OCI-M2 (cell line): Measurements from ENCODE around the gene MBTD1.
A peak's percentile ranks its signal among the peaks of the same experiment; 100 is the strongest.
"Not testable (repeated sequence)": the region's sequence is repeated elsewhere in the genome, so short reads cannot be mapped to it uniquely, and the experiment has no call there.

Experiments
- DNase-seq: peaks from one replicate; lab custom pipeline; 2025; ENCODE audit not compliant: unreplicated experiment; lab: John Stamatoyannopoulos, UW

The MBTD1 gene

DNA sequence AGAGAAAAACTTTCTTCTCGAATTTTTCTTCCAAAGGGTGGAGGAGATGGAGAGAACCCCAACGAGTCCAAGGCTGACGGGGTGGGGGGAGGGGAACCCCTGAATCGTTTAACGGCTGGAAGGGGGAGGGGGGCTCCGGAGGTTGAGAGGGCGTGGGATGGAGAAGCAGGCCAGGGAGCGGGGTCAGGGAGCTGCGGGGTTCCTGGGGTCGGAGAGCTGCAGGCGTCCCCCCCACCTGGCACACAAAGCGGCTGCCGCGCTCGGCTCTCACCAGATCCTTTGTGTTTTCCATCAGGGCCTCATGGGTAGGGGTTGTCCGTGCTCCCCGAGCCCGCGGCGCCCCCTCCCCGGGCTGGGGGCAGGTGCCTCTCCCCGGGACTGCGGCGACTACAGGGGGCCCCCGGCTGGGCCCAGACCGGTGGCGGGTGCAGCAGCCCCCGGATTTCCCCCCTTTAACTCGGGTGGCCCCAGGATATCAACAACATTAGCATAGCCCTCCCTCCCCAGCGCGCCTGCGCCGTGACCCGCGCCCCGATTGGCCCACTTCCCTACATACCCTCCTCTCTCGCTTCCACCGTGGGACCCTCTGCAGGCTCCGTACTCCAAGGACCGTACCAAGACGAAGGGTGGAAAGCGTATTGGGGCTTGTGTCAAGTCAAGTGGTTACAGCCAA, at the start of gene MBTD1:
MBTD1 (minus strand) TSS at position 486 of the 673 bp plus-strand sequence. CDS start 34,888 bp downstream, outside the sequence.
- no peak for DNase-seq

DNA sequence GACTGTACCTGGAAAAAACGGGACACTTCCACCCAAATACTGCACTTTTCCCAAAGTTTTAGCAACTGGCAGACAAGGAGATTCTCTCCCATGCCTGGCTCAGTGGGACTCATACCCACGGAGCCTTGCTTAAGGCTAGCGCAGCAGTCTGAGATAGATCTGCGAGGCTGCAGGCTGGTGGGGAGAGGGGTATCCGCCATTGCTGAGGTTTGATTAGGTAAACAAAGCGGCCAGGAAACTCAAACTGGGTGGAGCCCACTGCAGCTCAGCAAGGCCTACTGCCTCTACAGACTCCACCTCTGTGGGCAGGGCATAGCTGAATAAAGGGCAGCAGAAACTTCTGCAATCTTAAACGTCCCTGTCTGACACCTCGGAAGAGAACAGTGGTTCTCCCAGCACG, 45.3 kb upstream of the MBTD1 start:
- no peak for DNase-seq

DNA sequence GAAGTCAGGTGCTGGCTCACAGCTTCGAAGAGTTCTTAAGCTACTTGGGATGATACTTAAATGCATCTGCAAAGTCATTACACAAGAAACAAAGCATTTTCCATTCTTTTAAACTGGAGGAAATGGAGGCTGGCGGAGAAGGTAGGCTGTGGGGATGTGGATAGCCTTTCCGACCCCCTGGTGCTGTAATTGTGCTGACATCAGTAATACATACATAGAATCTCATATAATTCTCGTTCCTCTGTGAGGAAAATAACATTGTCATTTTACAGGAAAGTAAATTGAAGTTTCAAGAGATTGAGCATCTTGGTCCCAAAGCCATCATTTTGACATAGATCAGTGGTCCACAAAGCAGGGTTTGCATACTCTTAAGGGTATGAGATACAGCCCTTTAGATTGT, 40.0 kb upstream of the MBTD1 start:
- DNase-seq, result no peak

DNA sequence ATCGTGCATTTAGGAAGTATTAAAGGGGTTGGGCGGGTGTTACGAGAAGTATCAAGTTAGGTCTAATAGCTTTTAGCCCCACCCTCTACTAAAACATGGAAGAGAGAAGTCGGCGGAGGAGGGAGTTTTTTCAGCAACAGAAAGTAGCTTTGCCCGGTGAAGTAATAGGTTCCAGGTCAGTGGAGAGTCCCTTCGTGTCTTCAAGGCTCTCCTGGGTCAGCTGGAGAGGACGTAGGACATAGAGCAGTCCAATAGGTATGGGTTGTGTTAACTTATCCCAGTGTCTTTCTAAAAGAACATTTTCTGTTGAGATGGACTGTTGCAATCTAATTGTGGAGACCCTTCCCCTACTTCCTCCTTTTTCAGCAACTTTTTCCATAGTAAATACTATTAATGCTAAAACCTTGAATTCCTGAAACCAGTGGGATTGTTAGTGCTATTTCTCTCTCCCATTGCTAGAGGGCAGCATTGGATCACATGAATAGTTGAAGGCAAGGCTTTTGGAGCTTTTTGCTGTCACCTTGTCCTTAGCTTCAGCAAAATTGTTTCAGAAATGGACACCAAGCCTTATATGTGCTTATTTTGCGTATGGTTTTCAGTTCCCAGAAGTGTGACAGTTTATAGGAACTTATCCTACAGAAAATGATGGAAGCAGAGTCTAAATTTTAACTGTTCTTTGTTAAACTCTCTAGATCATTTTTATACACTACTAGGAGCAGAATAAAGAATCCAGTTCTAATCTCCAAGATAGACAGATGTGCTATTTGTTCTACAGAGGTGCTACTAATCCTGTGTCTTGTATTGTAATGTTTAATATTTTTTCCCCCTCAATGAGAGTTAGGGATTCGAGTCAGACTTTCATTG, 38.9 kb upstream of the MBTD1 start:
- DNase-seq, result no peak

DNA sequence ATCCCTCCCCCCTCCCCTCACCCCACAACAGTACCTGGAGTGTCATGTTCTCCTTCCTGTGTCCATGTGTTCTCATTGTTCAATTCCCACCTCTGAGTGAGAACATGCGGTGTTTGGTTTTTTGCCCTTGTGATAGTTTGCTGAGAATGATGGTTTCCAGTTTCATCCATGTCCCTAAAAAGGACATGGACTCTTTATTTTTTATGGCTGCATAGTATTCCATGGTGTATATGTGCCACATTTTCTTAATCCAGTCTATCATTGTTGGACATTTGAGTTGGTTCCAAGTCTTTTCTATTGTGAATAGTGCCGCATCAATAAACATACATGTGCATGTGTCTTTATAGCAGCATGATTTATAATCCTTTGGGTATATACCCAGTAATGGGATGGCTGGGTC, 34.5 kb upstream of the MBTD1 start:
- not testable (repeated sequence) for DNase-seq

DNA sequence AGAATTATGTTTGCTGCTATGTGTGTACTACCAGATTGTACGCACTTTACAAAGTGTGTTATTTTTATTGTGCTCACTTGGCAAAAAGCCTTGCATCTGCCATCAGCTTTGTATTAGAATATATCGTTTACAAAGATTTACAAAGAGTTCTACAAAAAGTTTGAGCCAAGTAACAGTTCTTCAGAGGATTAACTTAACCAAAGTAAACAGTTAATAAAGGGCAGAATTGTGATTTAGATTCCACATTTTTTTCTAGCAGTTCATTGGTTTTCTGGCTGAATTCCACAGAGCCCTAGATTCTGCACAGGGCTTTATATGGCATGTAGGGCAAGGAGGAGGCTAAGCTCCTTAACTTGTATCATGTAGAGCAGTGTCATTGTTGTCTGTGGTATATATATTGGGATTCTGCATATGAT, 29.9 kb upstream of the MBTD1 start:
- no peak for DNase-seq

DNA sequence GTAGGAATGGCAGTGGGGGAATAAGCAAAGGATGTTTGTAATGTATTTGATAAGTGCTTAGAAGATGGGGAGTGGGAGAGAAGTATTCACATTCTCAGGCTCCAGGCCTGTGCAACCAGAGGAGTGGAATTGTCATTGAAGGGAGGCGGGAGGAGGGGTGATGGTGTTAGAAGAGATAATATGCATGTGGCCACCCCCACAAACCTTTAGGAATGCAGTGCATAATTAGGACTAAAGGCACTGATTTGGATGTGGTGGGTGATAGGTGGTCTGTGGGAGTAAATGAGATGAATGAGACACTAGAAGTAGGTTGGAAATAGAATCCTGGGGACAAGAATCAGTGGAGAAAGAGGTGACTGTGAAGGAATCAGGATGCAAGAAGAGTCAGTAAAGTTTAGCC, 27.6 kb upstream of the MBTD1 start:
- no peak for DNase-seq

DNA sequence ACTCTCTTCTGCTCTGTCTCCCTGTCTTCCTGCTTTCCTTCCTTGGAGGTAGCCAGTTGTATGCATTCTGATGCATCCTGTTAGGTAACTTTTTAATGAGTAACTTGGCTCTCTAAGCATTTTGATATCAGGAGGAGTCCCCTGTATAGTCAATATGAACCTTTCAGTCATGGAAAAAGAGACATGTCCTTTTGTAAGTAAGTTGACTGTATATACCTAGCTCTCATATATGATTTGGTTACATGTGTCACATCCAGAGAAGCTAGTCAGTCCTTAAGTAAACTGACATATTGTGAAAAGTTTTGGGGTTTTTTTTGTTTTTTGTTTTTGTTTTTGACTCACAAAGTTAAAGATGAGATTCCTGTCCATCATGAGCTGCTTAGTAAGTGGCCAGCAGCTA, 19.3 kb upstream of the MBTD1 start:
- no peak for DNase-seq

DNA sequence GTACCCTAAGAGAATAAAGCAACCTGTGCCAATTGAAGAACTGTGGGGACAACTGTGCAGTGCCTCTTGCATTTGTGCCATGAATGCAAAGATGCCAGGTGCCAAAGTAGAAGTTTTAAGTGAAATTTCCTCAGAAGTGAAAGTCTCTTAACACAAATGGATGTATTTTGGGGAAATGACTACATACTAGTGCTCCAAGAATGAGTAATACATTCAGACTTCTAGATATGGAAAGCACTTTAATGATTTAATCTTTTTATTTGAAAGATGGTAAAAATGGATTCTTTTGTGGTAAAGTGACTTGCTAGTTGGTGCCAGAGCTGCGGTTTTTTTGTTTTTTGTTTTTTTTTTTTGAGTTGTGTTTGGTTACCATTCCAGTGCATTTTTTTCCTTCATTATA, 15.5 kb upstream of the MBTD1 start:
- no peak for DNase-seq

DNA sequence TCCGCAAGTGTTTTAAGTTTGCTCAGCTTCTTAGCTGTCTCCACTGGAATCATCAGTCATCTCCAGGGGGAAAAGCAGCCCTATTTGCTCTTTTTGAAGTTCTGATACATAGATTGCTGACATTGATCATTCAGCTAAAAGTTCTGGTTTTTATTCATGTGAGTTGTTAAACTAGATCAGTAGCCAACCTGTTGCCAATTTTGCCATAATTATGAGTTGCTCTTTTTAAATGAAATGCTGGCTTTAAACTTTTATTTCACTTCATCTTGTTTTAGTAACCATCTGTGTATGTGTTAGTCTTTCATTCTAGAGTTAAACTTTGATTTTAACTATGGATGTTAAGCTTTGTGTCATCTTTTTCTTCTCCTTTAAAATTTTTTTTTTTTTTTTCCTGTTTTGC, 13.0 kb upstream of the MBTD1 start:
- DNase-seq, result no peak

DNA sequence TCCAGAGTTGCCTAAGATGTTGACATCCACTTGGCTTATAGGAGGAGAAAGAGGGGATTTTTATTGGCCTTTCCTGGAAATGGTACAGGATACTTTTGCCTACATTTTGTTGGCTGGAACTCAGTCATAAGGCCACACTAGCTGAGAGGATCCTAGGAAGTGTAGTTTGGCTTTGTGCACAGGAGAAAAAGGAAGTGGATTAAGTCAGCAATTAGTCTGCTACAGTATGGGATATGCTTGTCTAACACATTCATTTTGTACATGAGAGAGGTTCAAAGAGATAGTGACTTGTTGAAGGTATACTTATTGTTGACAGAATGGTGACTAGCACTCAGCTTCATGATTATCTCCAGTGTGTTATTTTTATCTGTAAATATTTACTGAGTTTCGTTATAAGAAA, 10.8 kb upstream of the MBTD1 start:
- DNase-seq, result no peak

DNA sequence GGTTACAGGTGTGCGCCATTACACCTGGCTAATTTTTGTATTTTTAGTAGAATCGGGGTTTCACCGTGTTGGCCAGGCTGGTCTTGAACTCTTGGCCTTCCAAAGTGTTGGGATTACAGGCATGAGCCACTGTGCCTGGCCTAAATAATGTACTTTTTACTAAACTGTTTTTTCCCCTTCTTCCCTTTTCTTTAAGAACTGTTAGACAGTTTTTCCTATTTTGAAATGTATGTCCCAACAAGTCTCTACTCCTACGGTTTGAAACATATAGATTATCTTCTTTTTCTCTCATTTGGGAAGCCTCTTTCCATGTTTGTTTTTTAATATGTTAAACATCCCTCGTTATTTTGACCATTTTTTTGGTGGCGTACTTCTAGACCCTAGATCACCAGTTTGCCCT, 10.1 kb upstream of the MBTD1 start:
- no peak for DNase-seq

DNA sequence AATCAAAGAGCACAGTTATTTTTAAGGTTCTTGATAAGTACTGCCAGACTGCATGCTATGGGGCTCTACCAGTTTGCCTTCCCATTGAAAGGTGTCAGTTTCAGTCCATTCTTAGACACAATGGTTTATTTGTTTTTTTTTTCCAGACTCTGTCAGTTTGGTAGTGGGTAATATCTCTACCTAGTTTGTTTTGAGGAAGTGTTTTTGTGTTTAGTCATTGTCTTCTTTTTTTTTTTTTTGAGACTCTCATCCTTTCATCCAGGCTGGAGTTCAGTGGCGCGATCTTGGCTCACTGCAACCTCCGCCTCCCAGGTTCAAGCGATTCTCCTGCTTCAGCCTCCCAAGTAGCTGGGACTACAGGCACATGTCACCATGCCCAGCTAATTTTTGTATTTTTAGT, 4.6 kb upstream of the MBTD1 start:
- DNase-seq, result not testable (repeated sequence)

DNA sequence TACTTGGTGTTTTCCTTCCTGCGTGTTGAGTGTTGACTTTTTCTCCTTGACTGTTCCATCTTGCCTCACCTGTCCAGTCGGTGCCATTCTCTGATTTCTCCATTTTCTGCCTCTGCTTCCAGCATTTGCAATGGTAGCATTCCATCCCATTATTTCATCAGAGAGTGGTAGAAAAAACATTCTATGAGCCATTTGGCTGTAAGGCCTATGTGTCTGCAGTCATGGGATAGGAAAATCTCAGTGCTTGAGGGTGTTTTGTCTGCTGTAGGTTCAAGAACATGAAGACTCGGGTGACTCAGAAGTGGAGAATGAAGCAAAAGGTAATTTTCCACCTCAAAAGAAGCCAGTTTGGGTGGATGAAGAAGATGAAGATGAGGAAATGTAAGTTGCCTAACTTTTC, 3.2 kb upstream of the MBTD1 start:
- no peak for DNase-seq

DNA sequence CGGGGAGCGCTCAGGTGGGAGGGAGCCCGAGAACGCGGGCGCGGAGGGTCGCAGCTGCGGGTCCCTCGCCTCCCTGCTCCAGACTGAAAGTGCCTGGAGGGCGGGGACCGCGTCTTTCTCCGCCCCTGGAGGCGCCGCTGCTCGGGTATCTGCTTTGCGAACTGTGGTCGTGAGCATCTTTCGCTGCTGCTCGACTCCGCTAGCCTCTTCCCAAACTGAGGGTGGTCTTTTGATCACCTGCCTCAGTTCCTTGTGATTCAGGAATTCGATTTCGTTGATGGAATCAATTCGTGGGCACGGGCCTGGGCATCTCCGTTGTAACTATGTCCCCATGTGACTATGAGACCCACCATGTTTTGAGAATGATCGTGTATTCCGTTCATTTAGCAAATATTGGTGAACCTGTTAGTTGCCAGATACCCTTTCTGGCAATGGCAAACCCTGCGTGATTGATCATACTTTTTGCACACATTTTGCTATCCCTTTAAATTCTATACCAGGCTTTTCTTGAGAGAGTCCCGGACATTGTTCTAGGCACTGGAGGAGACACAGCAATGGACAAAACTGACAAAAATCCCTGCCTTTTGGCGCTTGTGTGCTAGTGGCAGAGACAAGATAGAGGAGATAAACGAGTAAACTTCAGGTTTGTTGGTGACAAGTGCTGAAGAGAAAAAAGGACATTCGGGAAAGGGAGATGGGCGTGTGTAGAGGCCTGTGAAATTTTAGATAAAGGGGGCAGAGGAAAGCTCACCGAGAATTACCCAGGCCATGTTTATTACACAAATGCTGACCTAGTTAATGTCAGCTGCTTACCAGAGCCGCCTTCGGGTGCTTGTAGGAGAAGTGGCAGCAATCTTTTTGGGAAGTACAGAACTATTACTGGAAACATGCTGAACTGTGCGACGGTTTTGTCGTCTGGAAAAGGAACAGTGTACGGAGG, 1.4 kb upstream of the MBTD1 start:
- DNase-seq, result no peak

DNA sequence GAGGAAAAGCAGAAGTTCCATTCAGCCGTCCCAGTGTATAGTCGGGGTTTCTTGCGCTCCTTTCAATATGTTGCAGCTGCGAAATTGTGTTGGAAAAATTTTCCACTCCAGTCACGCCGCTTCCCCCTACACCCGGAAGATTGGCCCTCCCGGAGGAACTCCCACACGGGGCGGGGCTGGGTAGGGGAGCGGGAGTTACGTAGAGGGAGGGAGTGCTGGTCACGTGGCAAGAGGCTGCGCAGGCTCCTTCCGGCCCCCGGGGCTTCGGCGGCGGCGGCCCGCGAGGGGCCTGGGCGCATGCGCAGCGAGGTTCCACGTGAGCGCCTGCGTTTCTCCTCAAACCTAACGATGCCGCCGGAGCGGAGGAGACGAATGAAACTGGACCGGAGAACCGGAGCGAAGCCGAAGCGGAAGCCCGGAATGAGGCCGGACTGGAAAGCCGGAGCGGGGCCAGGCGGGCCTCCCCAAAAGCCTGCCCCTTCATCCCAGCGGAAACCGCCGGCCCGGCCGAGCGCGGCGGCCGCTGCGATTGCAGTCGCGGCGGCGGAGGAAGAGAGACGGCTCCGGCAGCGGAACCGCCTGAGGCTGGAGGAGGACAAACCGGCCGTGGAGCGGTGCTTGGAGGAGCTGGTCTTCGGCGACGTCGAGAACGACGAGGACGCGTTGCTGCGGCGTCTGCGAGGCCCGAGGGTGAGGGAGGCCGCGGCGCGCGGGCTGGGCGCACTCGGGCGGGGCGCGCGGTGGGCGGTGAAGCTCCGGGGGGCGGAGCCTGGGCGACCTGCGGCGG, 581 bp upstream of the MBTD1 start, which contains the start of gene UTP18:
UTP18 (plus strand) TSS at position 310 of the 787 bp plus-strand sequence; CDS start at position 349, 39 bp downstream.
- peak; percentile 82 for DNase-seq

DNA sequence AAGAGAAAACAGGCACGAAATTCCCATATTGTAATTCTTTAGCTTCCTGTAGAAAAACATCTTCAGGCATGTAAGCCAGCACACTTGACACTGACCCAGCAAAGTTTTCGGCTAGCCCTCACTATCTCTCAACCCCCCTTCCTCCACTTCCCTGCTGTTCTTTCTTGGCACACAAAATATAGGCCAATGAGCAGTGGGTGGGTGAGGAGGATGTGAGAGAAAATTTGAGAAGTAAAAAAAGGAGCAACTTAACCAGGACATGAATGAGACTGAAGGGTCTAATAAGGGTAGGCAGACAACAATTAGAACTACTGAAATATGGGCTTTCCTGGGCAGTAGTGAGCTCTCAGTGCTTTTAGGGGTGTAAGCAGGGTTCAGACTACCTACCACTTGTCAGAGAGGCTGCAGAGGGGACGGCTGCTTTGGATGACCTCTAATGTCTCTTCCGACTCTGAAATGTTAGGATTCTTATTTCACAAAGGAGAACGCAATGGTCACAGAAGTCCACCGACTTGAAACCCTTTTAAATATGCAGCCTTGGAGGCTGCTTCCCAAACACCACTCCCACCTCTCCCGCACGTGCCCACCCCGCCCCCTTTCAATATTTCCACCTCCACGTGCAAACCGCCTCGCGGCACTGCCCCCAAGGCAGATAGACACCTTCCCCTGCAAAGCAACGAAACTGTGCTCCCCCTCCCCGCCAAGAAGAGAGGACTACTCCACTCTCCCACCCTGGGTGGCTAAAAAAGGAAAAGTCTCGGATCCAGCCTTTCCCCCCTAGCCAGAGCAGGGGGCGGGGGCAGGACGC, 889 bp downstream of the MBTD1 start:
- DNase-seq, result no peak

DNA sequence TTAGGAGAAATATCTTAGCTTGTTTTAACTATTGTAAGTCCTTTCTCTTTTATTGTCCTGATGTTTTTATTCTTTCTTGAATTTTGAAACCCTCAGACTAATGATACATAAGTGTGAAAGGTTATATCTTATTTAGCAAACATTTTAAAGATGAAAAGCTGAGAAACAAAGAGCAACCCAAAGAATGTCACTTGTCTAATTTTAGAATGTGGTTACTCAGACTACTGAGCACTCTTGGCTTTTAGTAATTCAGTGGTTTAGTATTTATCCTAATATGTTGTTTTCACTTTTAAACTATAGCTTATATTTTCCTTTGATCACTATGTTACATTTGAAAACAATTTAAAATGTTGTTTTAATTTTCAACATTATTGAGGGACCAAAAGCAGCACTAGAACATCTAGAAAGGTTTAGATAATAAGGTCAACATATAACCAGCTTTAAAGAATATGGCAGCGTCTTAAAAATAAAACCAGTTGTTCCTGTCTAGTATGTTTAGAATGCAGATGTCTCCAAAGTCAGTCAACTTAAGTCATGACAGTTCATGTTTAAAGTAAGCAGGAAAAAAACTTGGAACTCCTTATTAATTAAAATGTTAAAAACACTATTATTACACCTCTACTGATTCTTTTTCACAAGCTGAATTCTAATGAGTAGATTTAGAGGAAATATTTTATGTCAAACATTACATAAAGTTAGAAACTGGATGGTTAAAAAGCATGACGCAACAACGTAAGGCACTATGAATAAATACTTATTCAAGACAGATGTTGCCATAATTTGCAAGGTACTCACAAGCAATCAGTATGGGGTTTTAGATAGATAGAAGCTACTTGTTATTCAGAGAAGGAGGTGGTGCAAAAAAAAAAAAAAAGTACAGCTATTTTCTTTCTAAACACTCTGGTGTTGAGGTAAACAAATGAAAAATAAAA, 2.4 kb downstream of the MBTD1 start:
- no peak for DNase-seq

DNA sequence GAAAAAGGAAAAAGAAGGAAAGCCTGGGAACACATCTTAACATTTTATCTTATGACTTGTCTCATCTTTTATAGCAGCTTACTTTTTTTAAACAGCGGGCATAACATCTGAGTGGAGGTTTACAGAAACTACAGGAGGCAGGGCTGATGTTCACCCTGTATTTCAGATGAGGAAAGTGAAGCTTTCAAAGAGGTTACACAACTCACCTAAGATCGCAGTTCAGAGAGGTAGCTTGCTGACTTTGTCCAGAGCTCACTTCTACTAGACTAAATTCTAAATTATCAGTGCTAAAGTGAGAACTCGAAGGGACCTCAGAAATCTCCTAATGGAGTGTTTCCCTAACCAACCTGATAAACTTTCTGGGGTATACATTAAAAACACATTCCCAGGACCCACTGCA, 3.7 kb downstream of the MBTD1 start:
- DNase-seq, result no peak
